HS-27A (cell line): ENCODE measurements around the gene ANKRD30A.
"Not testable (repeated sequence)": the region's sequence is repeated elsewhere in the genome, so short reads cannot be mapped to it uniquely, and the experiment has no call there.

Source experiments
- DNase-seq: peaks from one replicate; pipeline ENCODE4 v3.0.0-alpha.2; 2012; ENCODE audit warnings: low read depth, missing footprints

ANKRD30A gene

GRCh38 chr10:37269554-37270256, 144.3 kb downstream of the ANKRD30A start:
- DNase-seq = no peak

- no peak for DNase-seq
Measured at GRCh38 chr10:37275216-37275777, 149.9 kb downstream of the ANKRD30A start.

GRCh38 chr10:37285063-37285462, 159.7 kb downstream of the ANKRD30A start:
- DNase-seq = no peak

GRCh38 chr10:37289833-37290464, 164.6 kb downstream of the ANKRD30A start:
- no peak for DNase-seq

GRCh38 chr10:37301271-37301670, 175.9 kb downstream of the ANKRD30A start:
- no peak for DNase-seq

GRCh38 chr10:37304036-37304435, 178.6 kb downstream of the ANKRD30A start:
- DNase-seq = no peak

- no peak for DNase-seq
Measured at GRCh38 chr10:37314350-37314749, 189.0 kb downstream of the ANKRD30A start.

- DNase-seq = no peak
Measured at GRCh38 chr10:37314862-37315261, 189.5 kb downstream of the ANKRD30A start.

GRCh38 chr10:37344413-37344812, 219.0 kb downstream of the ANKRD30A start:
- no peak for DNase-seq

- peak; percentile 57 for DNase-seq
Measured at GRCh38 chr10:37379991-37380390, 254.6 kb downstream of the ANKRD30A start.

- no peak for DNase-seq
Measured at GRCh38 chr10:37381271-37381670, 255.9 kb downstream of the ANKRD30A start.

GRCh38 chr10:37384923-37385322, 259.5 kb downstream of the ANKRD30A start:
- no peak for DNase-seq

GRCh38 chr10:37390926-37391325, 265.5 kb downstream of the ANKRD30A start:
- no peak for DNase-seq

- DNase-seq = not testable (repeated sequence)
Measured at GRCh38 chr10:37400774-37401173, 275.4 kb downstream of the ANKRD30A start.

GRCh38 chr10:37401225-37401624, 275.8 kb downstream of the ANKRD30A start:
- DNase-seq = no peak

- DNase-seq = no peak
Measured at GRCh38 chr10:37403776-37404175, 278.4 kb downstream of the ANKRD30A start.
